ENCODE results near the gene PLXNC1.

The PLXNC1 gene

GRCh38 chr12:94179723-94180122, 31.3 kb downstream of the PLXNC1 start:
- no peak for DNase-seq (ENCODE audit: low read depth in 3 of 3)

GRCh38 chr12:94180558-94181296, 32.4 kb downstream of the PLXNC1 start:
- no peak for DNase-seq (ENCODE audit: low read depth in 3 of 3)

GRCh38 chr12:94182986-94183707, 34.8 kb downstream of the PLXNC1 start:
- DNase-seq (ENCODE audit: low read depth in 3 of 3) = no peak

- DNase-seq (ENCODE audit: low read depth in 3 of 3) = no peak
Observed at GRCh38 chr12:94183708-94184379, 35.5 kb downstream of the PLXNC1 start.

GRCh38 chr12:94184995-94185719, 36.8 kb downstream of the PLXNC1 start:
- no peak for DNase-seq (ENCODE audit: low read depth in 3 of 3)

GRCh38 chr12:94185801-94186200, 37.4 kb downstream of the PLXNC1 start:
- DNase-seq (ENCODE audit: low read depth in 3 of 3) = no peak

- no peak for DNase-seq (ENCODE audit: low read depth in 3 of 3)
Observed at GRCh38 chr12:94186278-94187241, 38.2 kb downstream of the PLXNC1 start.

GRCh38 chr12:94187361-94187760, 39.0 kb downstream of the PLXNC1 start:
- DNase-seq (ENCODE audit: low read depth in 3 of 3) = no peak

- DNase-seq (ENCODE audit: low read depth in 3 of 3) = no peak
Observed at GRCh38 chr12:94190623-94191022, 42.2 kb downstream of the PLXNC1 start.

GRCh38 chr12:94191023-94191422, 42.6 kb downstream of the PLXNC1 start:
- DNase-seq (ENCODE audit: low read depth in 3 of 3) = no peak

GRCh38 chr12:94191811-94192210, 43.4 kb downstream of the PLXNC1 start:
- no peak for DNase-seq (ENCODE audit: low read depth in 3 of 3)

GRCh38 chr12:94192506-94192905, 44.1 kb downstream of the PLXNC1 start:
- DNase-seq (ENCODE audit: low read depth in 3 of 3) = no peak

- DNase-seq (ENCODE audit: low read depth in 3 of 3) = no peak
Observed at GRCh38 chr12:94193168-94193567, 44.8 kb downstream of the PLXNC1 start.

- no peak for DNase-seq (ENCODE audit: low read depth in 3 of 3)
Observed at GRCh38 chr12:94195483-94195882, 47.1 kb downstream of the PLXNC1 start.

- no peak for DNase-seq (ENCODE audit: low read depth in 3 of 3)
Observed at GRCh38 chr12:94198469-94198868, 50.1 kb downstream of the PLXNC1 start.

GRCh38 chr12:94198872-94199271, 50.5 kb downstream of the PLXNC1 start:
- no peak for DNase-seq (ENCODE audit: low read depth in 3 of 3)

GRCh38 chr12:94200069-94200468, 51.7 kb downstream of the PLXNC1 start:
- DNase-seq (ENCODE audit: low read depth in 3 of 3) = no peak

- DNase-seq (ENCODE audit: low read depth in 3 of 3) = no peak
Observed at GRCh38 chr12:94200695-94201094, 52.3 kb downstream of the PLXNC1 start.

GRCh38 chr12:94202245-94203180, 54.1 kb downstream of the PLXNC1 start:
- no peak for DNase-seq (ENCODE audit: low read depth in 3 of 3)

GRCh38 chr12:94203181-94203546, 54.8 kb downstream of the PLXNC1 start:
- no peak for DNase-seq (ENCODE audit: low read depth in 3 of 3)
